ENCODE measurements around the gene ZNF532. TPM values are rescaled to one million over a fixed set of nuclear protein-coding genes. Genes with fewer than 3 reads are reported as not detected.
"Not testable (repeated sequence)": the region's sequence is repeated elsewhere in the genome, so short reads cannot be mapped to it uniquely, and the experiment has no call there.

Gene ZNF532
- polyA plus RNA-seq, 3 donors = 5.6 to 25.1 (median 18.9) TPM

DNA sequence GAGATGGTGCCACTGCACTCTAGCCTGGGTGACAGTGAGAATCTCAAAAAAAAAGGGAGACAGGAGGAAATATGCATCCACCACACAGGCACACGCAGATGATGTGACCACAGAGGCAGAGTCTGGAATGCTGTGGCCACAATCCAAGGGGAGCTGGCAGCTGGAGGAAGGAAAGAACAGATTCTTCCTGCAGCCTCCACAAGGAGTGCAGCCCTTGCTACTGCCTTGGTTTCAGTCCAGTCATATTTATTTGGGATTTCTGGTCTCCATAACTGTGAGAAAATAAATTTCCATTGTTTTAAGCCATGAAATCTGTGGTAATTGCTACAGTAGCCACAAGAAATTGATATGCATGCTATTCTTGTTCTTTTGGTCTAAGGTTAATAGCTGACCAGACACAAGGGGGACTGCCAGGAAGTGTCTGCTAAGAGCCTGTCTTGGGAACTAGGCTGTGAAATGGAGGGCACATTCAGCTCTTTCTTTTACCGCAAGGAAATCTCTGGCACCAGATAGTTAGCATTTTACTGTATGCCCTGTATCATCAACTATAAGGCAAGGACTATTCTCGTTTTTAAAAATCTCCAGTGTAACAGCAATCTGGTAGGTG, 141.9 kb downstream of the ZNF532 start:
- 79 to 84% (median 79%) methylated on average over 3 of the region's 3 CpGs for WGBS, 3 donors
- H3K27ac ChIP-seq (ENCODE audit: low read depth, low read length) = no peak overlapping the region

GRCh38 chr18:59008302-59008974, 143.8 kb downstream of the ZNF532 start:
- 72 to 76% (median 73%) methylated on average over 13 of the region's 13 CpGs for WGBS, 3 donors

GRCh38 chr18:59009846-59010245, 145.2 kb downstream of the ZNF532 start:
- 93 to 100% (median 95%) methylated on average over 1 of the region's 1 CpG for WGBS, 3 donors
- H3K27ac ChIP-seq (ENCODE audit: low read depth, low read length) = no peak overlapping the region

More at GRCh38 chr18:59008302-59008974, 143.8 kb downstream of the ZNF532 start:
- no peak overlapping the region for H3K27ac ChIP-seq (ENCODE audit: low read depth, low read length)

- WGBS, 3 donors = 74 to 87% (median 83%) methylated on average over 4 of the region's 4 CpGs
- H3K27ac ChIP-seq (ENCODE audit: low read depth, low read length) = no peak overlapping the region
Observed at GRCh38 chr18:59011289-59011688, 146.6 kb downstream of the ZNF532 start.

- H3K27ac ChIP-seq (ENCODE audit: low read depth, low read length) = no peak overlapping the region
- 93 to 94% (median 93%) methylated on average over 5 of the region's 5 CpGs for WGBS, 3 donors
Observed at GRCh38 chr18:59011786-59012185, 147.1 kb downstream of the ZNF532 start.

GRCh38 chr18:59012815-59013705, 148.4 kb downstream of the ZNF532 start:
- WGBS, 3 donors = 51 to 79% (median 55%) methylated on average over 6 of the region's 6 CpGs
- no peak overlapping the region for H3K27ac ChIP-seq (ENCODE audit: low read depth, low read length)

GRCh38 chr18:59013744-59014143, 149.1 kb downstream of the ZNF532 start:
- WGBS, 3 donors = 78 to 88% (median 83%) methylated on average over 2 of the region's 2 CpGs
- no peak overlapping the region for H3K27ac ChIP-seq (ENCODE audit: low read depth, low read length)

GRCh38 chr18:59015531-59016152, 151.0 kb downstream of the ZNF532 start:
- no peak overlapping the region for H3K27ac ChIP-seq (ENCODE audit: low read depth, low read length)
- 88 to 94% (median 92%) methylated on average over 5 of the region's 5 CpGs for WGBS, 3 donors

- whole genome bisulfite sequencing, 3 donors = 24 to 55% (median 33%) methylated on average over 1 of the region's 1 CpG
- H3K27ac ChIP-seq (ENCODE audit: low read depth, low read length) = no peak overlapping the region
Observed at GRCh38 chr18:59021500-59021899, 156.8 kb downstream of the ZNF532 start.

DNA sequence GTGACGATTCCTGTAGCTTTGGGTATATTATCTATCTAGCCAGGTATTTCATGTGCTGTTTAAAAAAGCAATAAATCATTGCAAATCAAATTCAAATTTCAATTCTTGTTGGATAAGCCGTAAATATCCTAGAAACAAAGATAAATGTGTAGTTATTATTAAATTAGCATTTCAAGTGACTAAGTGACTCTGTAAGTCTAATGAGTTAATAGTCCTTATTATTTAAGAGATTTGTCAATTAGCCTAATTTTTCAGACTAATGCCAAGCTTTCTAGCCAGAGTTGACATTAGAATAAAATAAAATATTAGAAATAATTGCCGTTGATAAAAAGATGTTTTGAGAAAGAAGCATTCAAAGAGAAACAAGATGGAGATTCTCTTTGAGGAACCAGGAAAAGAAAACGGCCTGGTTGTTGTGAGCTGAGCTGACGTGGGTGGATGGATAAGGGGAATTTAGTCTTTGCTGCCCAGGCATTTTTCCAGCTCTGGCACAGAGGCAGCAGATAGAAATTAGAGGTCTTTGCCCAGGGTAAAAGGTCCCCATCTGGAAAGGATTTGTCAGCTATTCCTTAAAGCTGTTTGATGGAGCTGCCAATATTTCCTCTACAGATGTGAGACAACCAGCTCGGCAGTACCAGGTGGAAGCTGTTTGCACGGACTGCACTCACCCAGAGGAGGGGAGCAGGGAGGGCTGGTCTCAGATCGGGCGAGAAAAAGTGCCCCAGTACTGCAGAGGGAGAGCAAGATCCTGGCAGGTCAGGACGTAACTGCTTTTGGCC, 157.7 kb downstream of the ZNF532 start:
- H3K27ac ChIP-seq (ENCODE audit: low read depth, low read length) = no peak overlapping the region
- 47 to 82% (median 74%) methylated on average over 10 of the region's 10 CpGs for WGBS, 3 donors

- WGBS, 3 donors = 30 to 58% (median 46%) methylated on average over 3 of the region's 3 CpGs
- H3K27ac ChIP-seq (ENCODE audit: low read depth, low read length) = no peak overlapping the region
Observed at GRCh38 chr18:59024829-59025228, 160.2 kb downstream of the ZNF532 start.

- WGBS, 3 donors = 85 to 96% (median 95%) methylated on average over 2 of the region's 2 CpGs
- not testable (repeated sequence) for H3K27ac ChIP-seq (ENCODE audit: low read depth, low read length)
Observed at GRCh38 chr18:59025532-59025931, 160.9 kb downstream of the ZNF532 start.

- 80 to 91% (median 90%) methylated on average over 6 of the region's 6 CpGs for WGBS, 3 donors
- H3K27ac ChIP-seq (ENCODE audit: low read depth, low read length) = no peak overlapping the region
Observed at GRCh38 chr18:59026364-59026763, 161.7 kb downstream of the ZNF532 start.

- 80 to 84% (median 83%) methylated on average over 12 of the region's 12 CpGs for WGBS, 3 donors
- H3K27ac ChIP-seq (ENCODE audit: low read depth, low read length) = no peak overlapping the region
Observed at GRCh38 chr18:59026831-59027410, 162.2 kb downstream of the ZNF532 start.

- WGBS, 3 donors = 78 to 88% (median 83%) methylated on average over 23 of the region's 23 CpGs
Observed at GRCh38 chr18:59029663-59030429, 165.2 kb downstream of the ZNF532 start.

GRCh38 chr18:59032308-59032707, 167.6 kb downstream of the ZNF532 start:
- WGBS, 3 donors = 87 to 89% (median 88%) methylated on average over 8 of the region's 8 CpGs
- no peak overlapping the region for H3K27ac ChIP-seq (ENCODE audit: low read depth, low read length)

More at GRCh38 chr18:59029663-59030429, 165.2 kb downstream of the ZNF532 start:
- no peak overlapping the region for H3K27ac ChIP-seq (ENCODE audit: low read depth, low read length)

- H3K27ac ChIP-seq (ENCODE audit: low read depth, low read length) = no peak overlapping the region
- WGBS, 3 donors = 76 to 79% (median 76%) methylated on average over 3 of the region's 3 CpGs
Observed at GRCh38 chr18:59033359-59033758, 168.7 kb downstream of the ZNF532 start.

Data from adipose tissue (tissue), 3 donors.